Fibroblast of lung (primary cell): ENCODE data around the gene RIN3. TPM values are rescaled to one million over a fixed set of nuclear protein-coding genes. Genes with fewer than 3 reads are reported as not detected.
A peak's percentile ranks its signal among the peaks of the same experiment; 100 is the strongest.

Experiments used
- DNase-seq, 2 donors: peaks; one replicate each; pipeline versions ENCODE4 v3.0.0 to v3.0.0-alpha.2; 2010; ENCODE audit warnings: low read depth in 2 of 2
- H2AFZ ChIP-seq: 2 replicates; pipeline ENCODE4 v1.5.1; 2012; ENCODE audit warnings: low read length, control low read depth, inconsistent platforms
- H3K27ac ChIP-seq: 2 replicates; pipeline ENCODE4 v1.5.1; 2011; ENCODE audit warnings: low read length, control low read depth; ENCODE audit not compliant: insufficient read depth
- H3K27me3 ChIP-seq: 2 replicates; pipeline ENCODE4 v1.5.1; 2011; ENCODE audit warnings: mild to moderate bottlenecking, low read length; ENCODE audit not compliant: control insufficient read depth, insufficient read depth
- H3K36me3 ChIP-seq: 2 replicates; pipeline ENCODE4 v1.5.1; 2011; ENCODE audit warnings: low read length; ENCODE audit not compliant: control insufficient read depth, insufficient read depth
- H3K4me1 ChIP-seq: 2 replicates; pipeline ENCODE4 v1.5.1; 2011; ENCODE audit warnings: low read length; ENCODE audit not compliant: control insufficient read depth, insufficient read depth; ENCODE audit errors: extremely low read depth
- H3K4me2 ChIP-seq: 2 replicates; pipeline ENCODE4 v1.5.1; 2011; ENCODE audit warnings: low read length, control low read depth; ENCODE audit not compliant: insufficient read depth; ENCODE audit errors: extremely low read depth
- H3K4me3 ChIP-seq, 4 experiments: fragments of 200-600 bp in 1 of 4; sonication (generic) in 1 of 4; replicated peaks in 1 of 4; 2 replicates each; pipeline ENCODE4 v1.5.1; 2011 to 2016; ENCODE audit warnings: low read length in 4 of 4, low read depth in 3 of 4, mild to moderate bottlenecking in 3 of 4, control low read depth in 2 of 4, inconsistent platforms in 1 of 4, mixed read lengths in 1 of 4; ENCODE audit not compliant: insufficient read depth in 1 of 4; ENCODE audit errors: control extremely low read depth in 1 of 4
- H3K79me2 ChIP-seq: 2 replicates; pipeline ENCODE4 v1.5.1; 2012; ENCODE audit warnings: mild to moderate bottlenecking, low read length, inconsistent platforms; ENCODE audit not compliant: control insufficient read depth, insufficient read depth
- H3K9ac ChIP-seq: 2 replicates; pipeline ENCODE4 v1.5.1; 2011; ENCODE audit warnings: mild to moderate bottlenecking, low read length, control low read depth; ENCODE audit not compliant: insufficient read depth
- H3K9me3 ChIP-seq: 2 replicates; pipeline ENCODE4 v1.5.1; 2012; ENCODE audit warnings: low read depth, low read length; ENCODE audit not compliant: control insufficient read depth, insufficient read depth
- H4K20me1 ChIP-seq: 2 replicates; pipeline ENCODE4 v1.5.1; 2011; ENCODE audit warnings: low read length; ENCODE audit not compliant: control insufficient read depth, insufficient read depth; ENCODE audit errors: extremely low read depth
- CTCF ChIP-seq, 2 donors: IDR thresholded peaks in 1 of 2; conservative IDR thresholded peaks in 1 of 2; 1 replicate in 1 of 2; 2 replicates in 1 of 2; pipeline ENCODE4 v1.5.1; 2011 to 2012; ENCODE audit warnings: low read length in 2 of 2, control low read depth in 1 of 2, inconsistent platforms in 1 of 2, low read depth in 1 of 2, mild to moderate bottlenecking in 1 of 2
- EZH2 ChIP-seq: IDR thresholded peaks from 2 replicates; pipeline ENCODE4 v1.5.1; 2012; ENCODE audit warnings: low read length, control low read depth, mild to moderate bottlenecking; ENCODE audit errors: missing control alignments
- polyA plus RNA-seq, 2 donors: library from polyadenylated mRNA; depleted of rRNA in 1 of 2; stranded (reverse) in 1 of 2; unstranded in 1 of 2; fragments of >200 nt; gene quantifications; 2 replicates each; pipeline ENCODE4 v1.2.1, GENCODE V29; 2011 to 2012; ENCODE audit warnings: missing spikeins in 1 of 2
- total RNA-seq: library from RNA; depleted of rRNA; stranded (reverse); fragments of >200 nt; gene quantifications from 2 replicates; pipeline ENCODE4 v1.2.1, GENCODE V29; 2014

The RIN3 gene
- total and polyA plus RNA-seq, 2 donors (not counting 1 experiment from before 2014, with no cell fraction given): 8.9 to 9.2 TPM

- Histone ChIP-seq H3K4me2 (no peak overlapping the region), H3K36me3 (no peaks in the 10 kb centered on the region), H3K4me1 (peaks cover 7% of the 10 kb centered on the region), H2AFZ (no peak overlapping the region), H3K9ac (no peak overlapping the region), H3K27me3 (no peaks in the 10 kb centered on the region), H3K9me3 (no peaks in the 10 kb centered on the region), H3K27ac (no peak overlapping the region), H3K4me3 (no peak overlapping the region), H4K20me1 (no peaks in the 10 kb centered on the region), H3K79me2 (peaks cover 29% of the 10 kb centered on the region)
- TF ChIP-seq EZH2 (no peak), CTCF (conservative IDR thresholded peaks at IDR 0.05 in 1 of 2, IDR thresholded peaks at IDR 0.05 in 1 of 2; ENCODE audit: low read depth in 1 of 2, low read length in 2 of 2) (no peak)
- DNase-seq: no peak
Observed at GRCh38 chr14:92525322-92526095, 11.9 kb downstream of the RIN3 start.

- Histone ChIP-seq H3K27ac (peak overlapping the region; percentile 16), H3K36me3 (no peaks in the 10 kb centered on the region), H3K9ac (no peak overlapping the region), H3K9me3 (no peaks in the 10 kb centered on the region), H3K4me2 (peak overlapping the region; percentile 41), H2AFZ (no peak overlapping the region), H3K4me3 (no peak overlapping the region), H4K20me1 (no peaks in the 10 kb centered on the region), H3K4me1 (peaks cover 7% of the 10 kb centered on the region), H3K27me3 (no peaks in the 10 kb centered on the region), H3K79me2 (peaks cover 36% of the 10 kb centered on the region)
- no peak for TF ChIP-seq EZH2
- no peak for TF ChIP-seq CTCF (conservative IDR thresholded peaks at IDR 0.05 in 1 of 2, IDR thresholded peaks at IDR 0.05 in 1 of 2; ENCODE audit: low read depth in 1 of 2, low read length in 2 of 2)
- DNase-seq: peak; percentile 60 to 72
Observed at GRCh38 chr14:92527721-92528120, 14.1 kb downstream of the RIN3 start.

DNA sequence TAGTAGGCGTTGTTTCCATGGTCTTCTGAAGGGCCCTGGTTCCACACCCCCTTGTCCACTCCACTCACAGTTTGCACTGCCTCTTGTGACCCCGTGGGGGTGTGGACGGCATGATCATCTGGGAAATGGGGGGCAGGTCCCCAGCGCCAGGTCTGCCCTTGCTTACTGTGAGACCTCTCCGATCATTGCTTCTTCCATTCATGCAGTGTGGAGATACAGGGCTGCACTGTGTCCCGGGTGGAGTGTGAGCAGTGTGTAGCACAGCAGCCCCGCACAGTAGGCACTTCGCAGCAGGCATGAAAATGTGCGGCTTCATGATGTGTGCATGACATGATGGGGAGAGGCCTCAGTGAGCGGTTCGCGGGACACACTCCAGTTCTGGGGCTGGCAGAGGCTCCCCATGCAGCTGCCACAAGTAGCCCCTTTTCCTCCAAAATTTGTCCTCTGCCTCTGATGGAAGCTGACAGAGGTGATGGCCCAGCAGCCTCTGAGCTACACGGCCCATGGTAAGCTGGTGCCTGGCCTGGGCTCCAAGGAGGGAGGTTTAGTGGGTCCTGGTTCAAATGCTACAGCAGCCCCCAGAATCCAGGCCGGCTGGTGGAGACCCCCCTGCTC is 15.0 kb downstream of the RIN3 start:
- peak overlapping the region; percentile 16 for H3K27ac ChIP-seq

More for the DNA sequence above, 15.0 kb downstream of the RIN3 start:
- H3K4me3 ChIP-seq: no peak overlapping the region
- peaks cover 35% of the 10 kb centered on the region for H3K79me2 ChIP-seq
- no peaks in the 10 kb centered on the region for H4K20me1 ChIP-seq
- H2AFZ ChIP-seq: no peak overlapping the region
- no peak overlapping the region for H3K4me2 ChIP-seq
- DNase-seq: no peak
- H3K27me3 ChIP-seq: no peaks in the 10 kb centered on the region
- TF ChIP-seq EZH2: no peak
- TF ChIP-seq CTCF (conservative IDR thresholded peaks at IDR 0.05 in 1 of 2, IDR thresholded peaks at IDR 0.05 in 1 of 2; ENCODE audit: low read depth in 1 of 2, low read length in 2 of 2): no peak
- H3K36me3 ChIP-seq: no peaks in the 10 kb centered on the region
- no peaks in the 10 kb centered on the region for H3K9me3 ChIP-seq
- H3K4me1 ChIP-seq: peaks cover 7% of the 10 kb centered on the region
- no peak overlapping the region for H3K9ac ChIP-seq
